Raji (cell line): ENCODE measurements around the gene CEMP1.
A peak's percentile ranks its signal among the peaks of the same experiment; 100 is the strongest.

Source experiments
- POLR2A ChIP-seq: IDR thresholded peaks from 2 replicates; pipeline ENCODE4 v1.6.1; 2011; ENCODE audit warnings: low read depth, low read length, control low read depth; ENCODE audit not compliant: insufficient read depth

CEMP1 gene

DNA sequence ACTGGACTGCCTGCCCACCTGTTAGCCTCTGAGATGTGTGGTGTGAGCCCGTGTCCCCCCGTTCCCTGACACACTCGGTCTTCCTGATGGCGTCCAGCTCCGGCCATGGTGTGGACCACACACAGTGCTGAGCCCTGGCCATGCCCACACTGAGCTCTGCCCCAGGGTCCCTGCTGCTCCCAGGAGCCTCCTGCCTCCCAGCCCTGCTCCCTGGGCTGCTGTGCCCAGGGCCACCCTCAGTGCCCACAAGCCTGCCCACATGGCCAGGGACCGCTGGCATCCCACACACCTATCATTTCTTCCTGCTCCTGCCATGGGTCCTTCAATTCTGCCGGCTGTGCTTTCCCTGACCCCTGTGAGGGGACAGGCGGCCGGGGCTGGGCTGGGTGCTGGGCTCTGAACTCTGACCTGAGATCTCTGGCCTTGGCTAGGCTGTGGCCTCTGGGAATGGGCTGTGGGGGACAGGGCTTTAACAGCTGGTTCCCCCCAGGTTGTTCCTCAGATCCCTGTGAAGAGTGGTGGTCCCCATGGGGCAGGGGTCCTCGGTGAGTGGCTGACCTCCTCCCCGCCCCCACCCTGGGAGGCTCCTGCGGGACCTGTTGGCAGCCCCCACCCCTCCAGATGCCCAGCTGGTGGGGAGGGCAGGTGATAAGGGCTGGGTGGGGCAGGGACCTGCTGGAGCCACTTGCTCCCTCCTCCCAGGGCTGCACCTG is 4.0 kb downstream of the CEMP1 start:
- TF ChIP-seq POLR2A: no peak

DNA sequence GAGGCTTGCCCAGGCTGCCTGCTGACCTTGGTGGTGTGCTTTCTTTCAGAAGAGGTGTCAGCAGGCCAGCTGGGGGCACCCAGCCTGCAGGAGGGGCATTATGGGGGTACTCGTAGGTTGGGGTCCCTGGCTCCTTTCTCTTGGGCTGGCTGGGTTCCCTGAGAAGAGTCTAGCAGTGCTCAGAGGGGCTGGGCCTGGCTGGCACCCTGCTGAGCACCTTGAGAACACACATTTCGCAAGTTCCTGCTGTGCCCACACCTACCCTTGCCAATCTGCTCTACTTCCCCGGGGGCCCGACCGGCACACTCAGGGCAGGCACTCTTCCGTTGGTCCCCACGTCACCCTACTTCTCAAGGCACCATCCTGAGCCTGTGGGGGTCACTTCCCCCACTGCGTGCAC is 5.1 kb downstream of the CEMP1 start:
- no peak for TF ChIP-seq POLR2A

DNA sequence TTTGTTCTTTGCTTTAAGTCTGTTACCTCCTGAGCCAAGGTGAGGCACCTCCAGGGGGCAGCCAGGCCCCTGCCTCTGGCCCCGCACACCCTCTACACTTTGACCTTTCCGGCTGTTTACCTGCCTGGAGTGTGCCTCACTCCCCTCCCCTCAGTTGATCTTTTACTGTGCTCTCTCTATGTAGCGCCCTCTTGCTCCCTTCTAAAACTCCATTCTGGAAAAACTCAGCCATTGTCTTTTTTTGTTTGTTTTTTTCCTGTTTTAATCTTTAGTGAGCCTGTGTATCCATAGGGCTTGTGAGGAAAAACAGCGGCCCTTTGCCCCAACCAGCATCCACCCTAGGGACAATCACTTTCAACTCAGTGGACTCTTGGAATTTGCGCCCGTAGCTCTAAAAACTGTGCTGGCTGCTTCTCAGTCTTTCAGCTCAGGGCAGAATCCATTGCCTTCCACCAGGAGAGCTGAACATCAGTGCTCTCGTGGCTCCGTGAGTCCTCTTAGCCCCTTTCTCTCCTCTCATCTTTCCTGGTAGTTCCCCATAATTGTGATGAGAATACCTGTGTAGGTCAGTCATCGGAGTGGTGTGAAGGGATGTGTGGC is 6.8 kb downstream of the CEMP1 start:
- TF ChIP-seq POLR2A: no peak

DNA sequence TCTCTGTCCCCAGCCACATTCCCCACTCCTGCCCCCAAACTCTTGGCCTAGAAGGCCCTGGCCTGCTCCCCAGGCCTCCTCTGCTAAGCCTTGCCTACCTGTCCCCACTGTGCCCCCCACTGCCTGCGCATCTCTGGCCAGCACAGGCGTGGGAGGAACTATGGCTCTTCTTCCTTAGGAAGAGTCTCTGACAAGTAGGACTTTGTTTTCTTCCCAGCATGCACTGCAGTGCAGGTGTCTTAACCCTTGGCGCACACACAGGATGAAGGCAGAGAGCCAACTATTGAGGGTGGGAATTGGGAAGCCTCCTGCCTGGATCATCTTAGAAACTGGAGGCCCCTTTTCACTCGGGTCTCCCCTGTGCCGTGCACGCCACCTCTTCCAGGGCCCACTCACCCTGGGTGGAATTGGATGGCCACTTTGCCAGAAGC is 7.4 kb downstream of the CEMP1 start:
- TF ChIP-seq POLR2A: no peak

DNA sequence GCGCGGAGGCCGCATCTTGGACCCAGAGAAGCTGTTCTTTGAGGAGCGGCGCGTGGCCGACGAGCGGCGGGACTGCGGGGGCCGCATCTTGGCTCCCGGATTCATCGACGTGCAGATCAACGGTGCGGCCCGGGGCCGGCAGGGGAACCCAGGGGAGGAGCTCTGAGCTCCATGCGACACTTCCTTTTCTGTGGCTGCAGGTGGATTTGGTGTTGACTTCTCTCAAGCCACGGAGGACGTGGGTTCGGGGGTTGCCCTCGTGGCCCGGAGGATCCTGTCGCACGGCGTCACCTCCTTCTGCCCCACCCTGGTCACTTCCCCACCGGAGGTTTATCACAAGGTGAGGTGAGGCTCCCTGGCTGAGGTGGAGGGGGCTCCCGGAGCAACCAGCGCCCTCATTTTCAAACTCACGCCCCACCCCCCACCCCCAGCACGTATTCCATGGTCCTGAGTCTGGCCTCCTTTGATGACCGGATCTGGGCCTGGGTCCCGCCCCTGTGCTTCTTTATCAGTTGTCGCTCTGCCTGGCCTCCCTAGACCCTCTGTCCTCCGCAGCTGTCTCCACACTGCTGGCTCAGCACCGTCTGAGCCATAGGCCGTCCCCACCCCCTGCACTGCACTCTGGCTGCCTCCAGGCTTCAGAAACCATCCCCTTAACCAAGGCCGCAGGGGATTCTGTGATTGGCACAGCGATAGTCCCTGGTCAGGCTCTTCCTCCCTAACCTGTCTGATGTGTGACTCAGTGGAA is 10.2 kb downstream of the CEMP1 start:
- TF ChIP-seq POLR2A: no peak

DNA sequence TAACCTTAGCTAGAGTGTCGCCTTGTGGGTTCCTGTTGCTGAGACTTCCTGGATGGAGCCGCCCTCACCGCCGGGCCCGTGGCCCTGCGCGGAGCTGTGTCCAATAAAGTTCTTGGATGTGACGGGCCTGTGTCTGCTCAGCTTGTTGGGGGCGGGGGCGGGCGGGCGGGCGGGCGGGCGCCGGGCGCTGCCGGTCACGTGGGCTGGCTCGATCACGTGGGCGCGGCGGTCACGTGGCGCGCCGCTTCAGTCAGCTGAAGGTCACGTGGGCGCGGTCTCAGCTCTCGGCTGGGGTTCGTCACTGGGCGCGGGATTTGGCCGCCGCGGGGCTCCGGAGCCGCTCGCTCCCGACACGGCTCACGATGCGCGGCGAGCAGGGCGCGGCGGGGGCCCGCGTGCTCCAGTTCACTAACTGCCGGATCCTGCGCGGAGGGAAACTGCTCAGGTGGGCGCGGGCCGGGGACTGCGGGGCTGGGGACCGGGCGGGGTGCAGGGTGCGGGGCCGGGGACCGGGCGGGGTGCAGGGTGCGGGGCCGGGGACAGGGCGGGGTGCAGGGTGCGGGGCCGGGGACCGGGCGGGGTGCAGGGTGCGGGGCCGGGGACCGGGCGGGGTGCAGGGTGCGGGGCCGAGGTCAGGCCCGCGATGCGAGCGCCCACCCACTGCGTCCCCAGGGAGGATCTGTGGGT is 11.0 kb downstream of the CEMP1 start, which contains the start of gene AMDHD2:
Gene AMDHD2, plus strand, starts transcription at position 275 of the 687 bp plus-strand sequence. Its CDS starts 88 bp downstream, at position 363.
- TF ChIP-seq POLR2A: peak; percentile 54

DNA sequence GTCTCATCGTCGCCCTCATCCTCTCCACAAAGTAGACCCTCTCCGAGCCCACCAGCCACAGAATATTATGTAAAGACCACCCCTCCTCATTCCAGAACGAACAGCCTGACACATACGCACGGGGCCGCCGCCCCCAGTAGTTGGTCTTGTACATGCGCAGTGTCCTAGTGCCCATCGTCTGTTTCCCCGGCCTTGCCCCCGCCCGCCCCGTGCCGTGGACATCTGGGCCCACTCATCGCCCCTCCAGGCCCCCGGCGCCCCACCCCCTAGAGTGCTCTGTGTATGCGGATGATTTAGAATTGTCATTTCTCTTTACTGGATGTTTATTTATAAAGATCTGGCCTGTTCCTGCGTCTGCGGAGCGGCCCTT is 11.5 kb downstream of the CEMP1 start:
- no peak for TF ChIP-seq POLR2A

DNA sequence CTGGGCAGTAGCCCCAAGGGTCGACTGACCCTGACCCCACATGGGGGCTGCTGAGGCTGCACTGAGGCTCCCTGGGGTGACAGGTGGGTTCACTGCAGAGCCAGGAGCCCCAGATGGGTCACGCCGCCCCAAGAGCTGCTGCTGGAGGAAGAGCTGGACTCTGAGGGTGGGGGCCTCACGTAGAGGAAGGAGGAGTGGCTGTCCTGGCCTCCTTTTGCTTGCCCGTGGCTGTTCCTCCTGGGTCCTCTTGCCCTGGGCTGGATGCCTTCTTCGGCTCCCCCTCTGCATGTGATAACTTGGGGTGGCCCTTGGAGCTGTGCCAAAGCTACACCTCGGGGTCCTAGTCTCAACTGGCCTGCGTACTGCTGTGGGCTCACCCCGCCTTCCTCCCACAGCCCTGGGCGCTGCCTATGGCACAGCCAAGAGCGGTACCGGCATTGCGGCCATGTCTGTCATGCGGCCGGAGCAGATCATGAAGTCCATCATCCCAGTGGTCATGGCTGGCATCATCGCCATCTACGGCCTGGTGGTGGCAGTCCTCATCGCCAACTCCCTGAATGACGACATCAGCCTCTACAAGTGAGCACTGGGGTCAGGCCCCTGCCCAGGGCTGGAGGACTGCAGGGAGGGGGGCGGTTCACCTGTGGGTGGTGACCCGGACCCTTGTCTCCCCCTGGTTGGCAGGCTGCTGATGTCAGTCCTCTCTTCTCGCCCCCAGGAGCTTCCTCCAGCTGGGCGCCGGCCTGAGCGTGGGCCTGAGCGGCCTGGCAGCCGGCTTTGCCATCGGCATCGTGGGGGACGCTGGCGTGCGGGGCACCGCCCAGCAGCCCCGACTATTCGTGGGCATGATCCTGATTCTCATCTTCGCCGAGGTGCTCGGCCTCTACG is 12.1 kb downstream of the CEMP1 start:
- TF ChIP-seq POLR2A: no peak

DNA sequence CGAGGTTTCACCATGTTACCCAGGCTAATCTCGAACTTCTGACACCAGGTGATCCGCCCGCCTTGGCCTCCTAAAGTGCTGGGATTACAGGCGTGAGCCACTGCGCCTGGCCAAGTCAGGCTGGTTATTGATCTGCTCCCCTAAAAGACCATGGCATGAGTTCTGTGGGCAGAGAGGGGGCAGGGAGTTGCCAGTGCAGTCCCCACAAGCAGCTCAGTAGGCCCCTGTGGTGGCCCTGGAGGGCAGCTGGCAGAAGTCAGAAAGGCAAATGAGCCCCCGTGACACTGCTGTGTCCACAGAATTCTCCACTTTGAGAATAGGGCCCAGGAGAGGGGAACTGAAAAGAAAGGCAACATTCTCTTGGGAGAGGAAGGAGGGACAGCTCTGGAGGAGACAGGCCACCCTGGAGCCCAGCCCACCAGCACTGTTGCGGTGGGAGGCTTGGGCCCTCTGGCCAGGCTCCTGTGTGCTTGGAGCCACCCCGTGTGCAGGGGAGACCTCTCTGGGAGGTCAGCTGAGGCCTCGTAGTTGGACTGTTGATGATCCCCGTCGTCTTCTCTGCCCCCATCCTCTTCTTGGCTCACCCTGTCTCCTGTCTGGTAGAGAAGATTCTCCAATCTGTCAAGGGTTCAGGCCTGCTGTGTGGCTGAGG is 13.1 kb downstream of the CEMP1 start:
- TF ChIP-seq POLR2A: no peak

DNA sequence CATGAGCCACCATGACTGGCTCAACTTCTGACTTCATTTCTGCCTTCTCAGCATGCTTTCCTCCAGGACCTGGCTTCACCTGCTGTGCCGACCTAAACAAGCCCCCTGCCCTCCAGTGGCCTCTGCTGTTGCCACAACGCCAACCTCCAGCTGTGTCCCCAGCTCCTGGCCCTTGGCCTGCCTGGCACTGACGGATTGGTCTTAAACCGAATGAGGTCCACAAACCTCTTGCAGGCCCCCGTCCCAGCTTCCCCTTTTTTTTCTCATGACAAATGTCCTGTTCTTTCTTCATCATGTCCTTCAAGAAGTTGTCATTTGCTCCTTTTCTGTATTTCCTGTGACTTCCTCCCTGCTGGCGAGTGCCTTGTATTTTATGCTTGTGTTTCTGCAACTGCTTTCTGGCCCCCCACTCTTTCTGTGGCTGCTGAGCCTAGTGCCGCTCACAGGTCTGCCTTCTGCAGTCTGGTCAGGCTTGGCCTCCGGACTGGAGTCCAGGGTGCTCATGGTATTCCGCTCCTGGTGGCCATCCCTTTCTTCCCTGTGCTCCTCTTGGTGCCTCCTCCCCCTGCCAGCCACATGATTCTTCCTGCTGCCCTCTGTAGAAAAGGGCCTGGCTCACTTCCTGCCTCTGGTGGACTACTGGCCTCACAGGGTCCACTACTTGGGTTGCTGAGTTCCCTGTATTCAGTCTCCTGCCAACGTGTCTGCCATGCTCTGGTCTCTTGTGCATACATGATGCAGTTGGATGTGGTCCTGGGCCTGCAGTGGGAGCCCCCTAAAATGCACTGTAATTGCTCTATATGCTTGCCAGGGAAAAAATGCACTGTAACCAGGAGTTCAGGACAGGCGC is 14.6 kb downstream of the CEMP1 start:
- TF ChIP-seq POLR2A: no peak

DNA sequence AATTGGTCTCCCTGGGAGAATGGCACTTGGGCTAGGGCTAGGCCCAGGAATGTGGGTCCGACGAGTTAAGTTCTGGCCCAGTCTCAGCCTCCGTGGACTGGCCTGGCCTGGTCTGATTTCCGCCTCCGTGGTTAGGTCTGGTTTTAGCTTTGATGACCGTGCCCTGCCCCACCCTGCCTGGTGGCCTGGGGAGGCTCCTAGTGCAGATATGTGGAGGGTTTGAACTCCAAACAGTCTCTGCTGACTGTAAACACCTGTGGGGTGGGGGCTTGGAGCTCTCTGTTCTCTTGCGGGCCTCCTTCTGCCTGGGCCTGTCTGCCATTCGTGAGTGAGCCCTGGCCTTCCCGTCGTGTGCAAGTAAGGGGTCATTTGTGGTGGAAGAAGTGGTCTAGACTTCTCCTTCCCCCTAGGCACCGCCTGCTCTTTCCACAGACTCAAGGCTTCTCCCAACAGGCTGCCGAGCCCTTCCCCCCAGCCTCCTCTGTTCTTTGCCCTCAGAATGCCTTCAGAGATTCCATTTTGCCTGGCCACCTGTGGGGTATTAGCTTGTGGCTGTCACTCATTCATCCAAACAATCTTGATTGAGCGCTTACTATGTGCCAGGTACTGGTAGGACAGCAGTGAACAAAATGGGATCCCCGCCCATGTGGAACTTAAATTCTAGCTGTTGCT is 15.9 kb downstream of the CEMP1 start:
- no peak for TF ChIP-seq POLR2A

DNA sequence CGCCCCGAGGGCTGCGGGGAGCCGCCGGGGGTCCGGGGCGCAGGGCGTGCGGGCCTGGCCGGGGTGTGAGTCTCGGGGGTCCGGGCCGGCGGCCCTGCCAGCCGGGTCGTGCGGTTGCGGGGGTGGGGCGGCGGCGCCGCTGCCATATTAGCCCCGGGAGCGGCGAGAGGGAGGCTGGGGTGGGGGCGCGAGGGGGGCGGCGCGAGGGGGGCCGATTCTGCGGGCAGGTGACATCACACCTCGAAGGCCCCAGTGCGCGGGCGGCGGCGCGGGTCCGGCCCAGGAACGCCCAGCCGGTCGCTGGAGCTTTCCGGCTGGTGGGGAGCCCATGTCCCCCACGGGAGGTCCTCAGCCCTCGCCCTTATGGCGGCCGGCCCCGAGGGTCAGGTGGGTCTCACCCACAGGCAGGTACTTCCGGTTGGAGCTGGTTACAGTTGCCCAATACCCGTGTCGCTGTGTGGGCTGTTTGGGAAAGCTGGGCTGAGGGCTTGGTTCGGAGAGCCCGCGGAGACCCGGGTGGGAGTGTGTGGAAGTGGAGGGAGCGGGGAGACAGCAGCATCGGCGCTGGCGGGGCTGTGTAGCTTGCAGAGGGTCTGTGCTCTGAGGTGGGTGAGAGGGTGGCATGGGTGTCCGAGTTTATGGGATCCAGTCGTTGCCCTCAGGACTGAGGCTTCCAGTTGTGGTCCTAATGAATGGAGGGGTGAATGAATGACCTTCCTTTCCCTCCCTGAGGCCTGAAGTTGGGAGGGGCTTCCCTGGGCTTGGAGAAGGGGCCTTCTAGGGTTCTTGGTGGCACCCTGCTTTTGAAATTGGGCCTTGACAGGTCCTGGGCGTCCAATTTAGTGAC is 16.7 kb downstream of the CEMP1 start:
- TF ChIP-seq POLR2A: no peak
